Gastrocnemius medialis (tissue), 4 donors: Measurements from ENCODE around the gene KLK5. TPM values are rescaled to one million over a fixed set of nuclear protein-coding genes. Genes with fewer than 3 reads are reported as not detected.

Experiments used
- ATAC-seq, 2 donors: fragments of 150-250 bp; one replicate each; pipeline ENCODE4 v1.9.1; 2016
- DNase-seq, 2 donors: peaks; one replicate each; pipeline ENCODE4 v3.0.0-alpha.2; 2019
- H3K27ac ChIP-seq, 4 donors: fragments of 200-600 bp; sonication (generic); 1 replicate in 1 of 4; 2 replicates in 3 of 4; pipeline ENCODE4 v1.5.1; 2016 to 2018; ENCODE audit warnings: mild to moderate bottlenecking in 2 of 4, moderate library complexity in 1 of 4
- H3K27me3 ChIP-seq, 3 donors: fragments of 200-600 bp; sonication (generic) in 2 of 3; 1 replicate in 1 of 3; 2 replicates in 2 of 3; pipeline versions ENCODE4 v1.5.1 to v1.6.0; 2016 to 2019; ENCODE audit warnings: mild to moderate bottlenecking in 1 of 3, moderate library complexity in 1 of 3
- H3K36me3 ChIP-seq, 2 donors: fragments of 200-600 bp; sonication (generic) in 1 of 2; one replicate each; pipeline ENCODE4 v1.5.1; 2017 to 2018
- H3K4me1 ChIP-seq, 2 donors: fragments of 200-600 bp; sonication (generic) in 1 of 2; one replicate each; pipeline ENCODE4 v1.5.1; 2016 to 2017; ENCODE audit warnings: mild to moderate bottlenecking in 2 of 2
- H3K4me3 ChIP-seq, 4 donors: fragments of 200-600 bp; sonication (generic) in 3 of 4; 1 replicate in 1 of 4; 2 replicates in 3 of 4; pipeline ENCODE4 v1.5.1; 2016 to 2019; ENCODE audit warnings: mild to moderate bottlenecking in 2 of 4
- H3K9me3 ChIP-seq, 3 donors: fragments of 200-600 bp; sonication (generic) in 2 of 3; 1 replicate in 1 of 3; 2 replicates in 2 of 3; pipeline ENCODE4 v1.5.1; 2016 to 2019
- POLR2A ChIP-seq, 2 donors: fragments of 450-650 bp; IDR thresholded peaks; one replicate each; pipeline ENCODE4 v1.6.1; 2017; ENCODE audit warnings: antibody characterized with exemption in 2 of 2, mild to moderate bottlenecking in 2 of 2, moderate library complexity in 2 of 2
- in situ Hi-C, 4 donors: fragments of 200-750 bp; cut with MboI; loops; one replicate each; pipeline versions ENCODE4 v1.15.0 to v1.8.0; 2017; ENCODE audit warnings: low sequenced_read_pairs in 4 of 4
- intact Hi-C: fragments of 100-400 bp; cut with DNase I; formaldehyde crosslinking; loops from one replicate; pipeline ENCODE4 v1.15.1; 2023; ENCODE audit warnings: low total_unique reads
- total RNA-seq, 4 donors: library from RNA; depleted of rRNA; stranded (reverse); fragments of >200 nt; gene quantifications; one replicate each; pipeline versions ENCODE4 v1.1.0 to v1.2.3, GENCODE V29; 2016
- TF ChIP-seq, protein P1 (sequence below), 5 experiments: fragments of 450-650 bp in 3 of 5; fragments of 200-600 bp in 2 of 5; sonication (generic) in 2 of 5; IDR thresholded peaks in 4 of 5; conservative IDR thresholded peaks in 1 of 5; 1 replicate in 4 of 5; 2 replicates in 1 of 5; pipeline ENCODE4 v1.5.1; 2016 to 2019; ENCODE audit warnings: antibody characterized with exemption in 5 of 5, mild to moderate bottlenecking in 3 of 5, moderate library complexity in 3 of 5

KLK5 gene
- total RNA-seq, 4 donors from 2014 or later: not detected

DNA sequence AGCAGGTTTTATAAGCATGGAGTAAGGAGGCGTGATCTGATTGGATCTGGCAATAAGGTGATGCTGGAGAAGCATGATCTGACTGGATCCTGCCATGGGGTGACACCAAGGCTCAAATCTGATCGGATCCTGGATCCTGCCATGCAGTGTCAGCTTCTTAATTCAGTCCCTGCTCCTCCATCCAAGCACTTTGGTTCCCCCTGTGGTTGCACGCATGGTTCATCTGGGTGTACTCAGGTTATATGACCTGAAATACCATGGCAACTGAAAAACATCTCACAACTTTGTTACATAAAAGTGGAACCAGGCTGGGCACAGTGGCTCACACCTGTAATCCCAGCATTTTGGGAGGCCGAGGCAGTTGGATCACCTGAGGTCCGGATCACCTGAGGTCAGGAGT, 24.0 kb downstream of the KLK5 start:
- no peak overlapping the region for H3K4me3 ChIP-seq
- H3K4me1 ChIP-seq: no peaks in the 10 kb centered on the region
- intact Hi-C loops: no loop called here
- DNase-seq (no peak), ATAC-seq (no peak)
- H3K27me3 ChIP-seq: no peaks in the 10 kb centered on the region
- H3K27ac ChIP-seq: no peak overlapping the region
- no peak for TF ChIP-seq POLR2A (IDR thresholded peaks at IDR 0.05)
- TF ChIP-seq, protein P1, sequence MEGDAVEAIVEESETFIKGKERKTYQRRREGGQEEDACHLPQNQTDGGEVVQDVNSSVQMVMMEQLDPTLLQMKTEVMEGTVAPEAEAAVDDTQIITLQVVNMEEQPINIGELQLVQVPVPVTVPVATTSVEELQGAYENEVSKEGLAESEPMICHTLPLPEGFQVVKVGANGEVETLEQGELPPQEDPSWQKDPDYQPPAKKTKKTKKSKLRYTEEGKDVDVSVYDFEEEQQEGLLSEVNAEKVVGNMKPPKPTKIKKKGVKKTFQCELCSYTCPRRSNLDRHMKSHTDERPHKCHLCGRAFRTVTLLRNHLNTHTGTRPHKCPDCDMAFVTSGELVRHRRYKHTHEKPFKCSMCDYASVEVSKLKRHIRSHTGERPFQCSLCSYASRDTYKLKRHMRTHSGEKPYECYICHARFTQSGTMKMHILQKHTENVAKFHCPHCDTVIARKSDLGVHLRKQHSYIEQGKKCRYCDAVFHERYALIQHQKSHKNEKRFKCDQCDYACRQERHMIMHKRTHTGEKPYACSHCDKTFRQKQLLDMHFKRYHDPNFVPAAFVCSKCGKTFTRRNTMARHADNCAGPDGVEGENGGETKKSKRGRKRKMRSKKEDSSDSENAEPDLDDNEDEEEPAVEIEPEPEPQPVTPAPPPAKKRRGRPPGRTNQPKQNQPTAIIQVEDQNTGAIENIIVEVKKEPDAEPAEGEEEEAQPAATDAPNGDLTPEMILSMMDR (IDR thresholded peaks at IDR 0.05 in 4 of 5, conservative IDR thresholded peaks at IDR 0.05 in 1 of 5): no peak
- in situ Hi-C loops: no loop called here
- no peaks in the 10 kb centered on the region for H3K36me3 ChIP-seq
- no peaks in the 10 kb centered on the region for H3K9me3 ChIP-seq

DNA sequence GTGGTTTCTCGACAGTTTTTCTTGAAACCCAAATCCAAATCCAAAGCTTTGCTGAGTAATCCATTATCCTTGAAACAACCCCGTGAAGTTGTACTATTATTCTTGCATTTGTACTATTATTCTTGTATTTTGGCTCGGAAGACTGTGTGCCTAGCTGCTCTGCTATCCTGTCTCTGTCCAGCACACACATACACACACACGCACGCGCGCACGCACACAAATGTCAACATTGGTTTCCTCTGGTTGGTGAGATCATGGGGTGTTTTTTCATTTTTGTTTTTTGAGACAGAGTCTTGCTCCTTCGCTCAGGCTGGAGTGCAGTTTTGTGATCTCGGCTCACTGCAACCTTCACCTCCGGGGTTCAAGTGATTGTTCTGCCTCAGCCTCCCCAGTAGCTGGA, 26.7 kb downstream of the KLK5 start:
- in situ Hi-C loops (no loop called here), intact Hi-C loops (no loop called here)
- Histone ChIP-seq H3K4me1 (no peaks in the 10 kb centered on the region), H3K9me3 (no peaks in the 10 kb centered on the region), H3K4me3 (no peak overlapping the region), H3K36me3 (no peaks in the 10 kb centered on the region), H3K27me3 (no peaks in the 10 kb centered on the region), H3K27ac (no peak overlapping the region)
- TF ChIP-seq, protein P1 (IDR thresholded peaks at IDR 0.05 in 4 of 5, conservative IDR thresholded peaks at IDR 0.05 in 1 of 5): no peak
- TF ChIP-seq POLR2A (IDR thresholded peaks at IDR 0.05): no peak
- ATAC-seq (no peak), DNase-seq (no peak)

DNA sequence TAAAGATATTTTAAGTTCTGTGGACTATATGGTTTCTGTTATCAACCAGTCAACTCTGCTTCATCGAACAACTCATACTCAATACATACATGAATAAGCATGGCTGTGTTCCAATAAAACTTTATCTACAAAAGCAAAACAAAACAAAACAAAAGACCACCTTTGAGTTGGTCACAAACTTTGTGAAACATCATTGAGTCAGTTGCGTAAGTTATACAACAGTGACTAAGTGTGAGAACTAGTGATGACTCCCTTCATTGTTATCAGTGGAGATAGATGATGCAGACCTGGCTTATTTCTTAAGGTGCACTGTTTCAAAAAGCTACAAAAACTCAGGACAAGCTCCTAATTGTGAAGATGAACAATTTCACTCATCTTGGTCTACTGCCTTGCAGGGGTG, 27.1 kb downstream of the KLK5 start:
- in situ Hi-C loops: no loop called here
- H3K4me1 ChIP-seq: no peaks in the 10 kb centered on the region
- ATAC-seq (no peak), DNase-seq (no peak)
- H3K27me3 ChIP-seq: no peaks in the 10 kb centered on the region
- no peak overlapping the region for H3K27ac ChIP-seq
- TF ChIP-seq POLR2A (IDR thresholded peaks at IDR 0.05): no peak
- TF ChIP-seq, protein P1 (IDR thresholded peaks at IDR 0.05 in 4 of 5, conservative IDR thresholded peaks at IDR 0.05 in 1 of 5): no peak
- intact Hi-C loops: no loop called here
- H3K36me3 ChIP-seq: no peaks in the 10 kb centered on the region
- H3K9me3 ChIP-seq: no peaks in the 10 kb centered on the region
- H3K4me3 ChIP-seq: no peak overlapping the region

DNA sequence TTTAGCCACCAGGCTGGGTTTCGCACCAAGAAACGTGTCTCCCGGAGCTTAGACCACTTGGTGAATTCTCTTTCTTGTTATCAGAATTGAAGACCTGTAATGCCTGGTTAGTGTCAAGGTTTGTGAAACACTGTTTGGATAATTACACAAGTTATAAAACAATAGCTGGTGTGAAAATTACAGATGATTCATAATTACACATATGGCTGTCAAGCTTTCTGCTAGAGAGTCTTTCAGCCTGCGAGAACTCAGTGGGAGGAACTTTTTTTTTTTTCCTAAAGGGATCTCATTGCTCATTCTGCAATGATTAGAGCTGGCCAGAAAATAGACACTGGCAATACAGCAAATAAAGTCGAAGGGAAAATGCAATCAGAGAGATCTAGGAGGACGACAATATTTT, 28.3 kb downstream of the KLK5 start:
- no peak for TF ChIP-seq POLR2A (IDR thresholded peaks at IDR 0.05)
- TF ChIP-seq, protein P1 (IDR thresholded peaks at IDR 0.05 in 4 of 5, conservative IDR thresholded peaks at IDR 0.05 in 1 of 5): no peak
- H3K9me3 ChIP-seq: no peaks in the 10 kb centered on the region
- ATAC-seq (no peak), DNase-seq (no peak)
- H3K4me3 ChIP-seq: no peak overlapping the region
- in situ Hi-C loops (no loop called here), intact Hi-C loops (no loop called here)
- H3K36me3 ChIP-seq: no peaks in the 10 kb centered on the region
- no peaks in the 10 kb centered on the region for H3K4me1 ChIP-seq
- H3K27ac ChIP-seq: no peak overlapping the region
- no peaks in the 10 kb centered on the region for H3K27me3 ChIP-seq

DNA sequence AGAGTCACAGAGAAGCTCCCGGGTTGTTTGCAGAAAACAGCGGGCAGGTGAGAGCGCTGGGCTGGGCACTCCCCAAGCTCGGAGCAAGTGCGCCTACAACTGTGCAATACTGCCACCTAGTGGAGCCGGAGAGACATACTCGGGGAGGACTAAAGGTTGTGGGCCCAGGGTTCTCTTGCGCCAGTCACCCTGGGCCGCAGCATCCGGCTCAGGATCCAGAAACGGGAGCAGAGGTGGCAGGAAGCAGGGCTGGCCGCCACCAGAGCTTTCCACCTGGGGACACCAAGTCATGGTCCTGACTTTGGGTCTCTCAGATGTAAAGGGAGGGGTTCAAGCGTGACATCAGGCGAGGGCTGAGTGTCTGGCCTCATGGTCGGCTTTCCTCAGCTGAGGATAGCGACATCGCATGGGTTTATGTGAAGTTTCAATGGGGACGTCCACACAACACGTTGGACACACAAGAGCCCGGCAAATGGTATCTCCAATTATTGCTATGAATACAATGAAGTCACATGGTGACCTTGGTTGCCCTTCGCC, 30.5 kb downstream of the KLK5 start:
- in situ Hi-C loops (no loop called here), intact Hi-C loops (no loop called here)
- H3K4me1 ChIP-seq: no peaks in the 10 kb centered on the region
- H3K27ac ChIP-seq: no peak overlapping the region
- DNase-seq (peak in 1 of 2 donors; percentile 9), ATAC-seq (peak in 1 of 2 donors; percentile 45)
- H3K4me3 ChIP-seq: no peak overlapping the region
- TF ChIP-seq POLR2A (IDR thresholded peaks at IDR 0.05): no peak
- TF ChIP-seq, protein P1 (IDR thresholded peaks at IDR 0.05 in 4 of 5, conservative IDR thresholded peaks at IDR 0.05 in 1 of 5): peak in 3 of 5 experiments; percentile 41 to 61 (median 53)
- peaks cover 0 to 2% (median 1%) of the 10 kb centered on the region in 3 donors for H3K27me3 ChIP-seq
- no peaks in the 10 kb centered on the region for H3K9me3 ChIP-seq
- H3K36me3 ChIP-seq: no peaks in the 10 kb centered on the region
